Measurements from ENCODE around the gene POGZ. TPM values are rescaled to one million over a fixed set of nuclear protein-coding genes. Genes with fewer than 3 reads are reported as not detected.
A peak's percentile ranks its signal among the peaks of the same experiment; 100 is the strongest.

POGZ gene
- total and polyA plus RNA-seq, 2 of the 13 experiments (the other 11 are each of a cell fraction or from before 2014, with no cell fraction given) = 15.3 to 45.6 TPM

DNA sequence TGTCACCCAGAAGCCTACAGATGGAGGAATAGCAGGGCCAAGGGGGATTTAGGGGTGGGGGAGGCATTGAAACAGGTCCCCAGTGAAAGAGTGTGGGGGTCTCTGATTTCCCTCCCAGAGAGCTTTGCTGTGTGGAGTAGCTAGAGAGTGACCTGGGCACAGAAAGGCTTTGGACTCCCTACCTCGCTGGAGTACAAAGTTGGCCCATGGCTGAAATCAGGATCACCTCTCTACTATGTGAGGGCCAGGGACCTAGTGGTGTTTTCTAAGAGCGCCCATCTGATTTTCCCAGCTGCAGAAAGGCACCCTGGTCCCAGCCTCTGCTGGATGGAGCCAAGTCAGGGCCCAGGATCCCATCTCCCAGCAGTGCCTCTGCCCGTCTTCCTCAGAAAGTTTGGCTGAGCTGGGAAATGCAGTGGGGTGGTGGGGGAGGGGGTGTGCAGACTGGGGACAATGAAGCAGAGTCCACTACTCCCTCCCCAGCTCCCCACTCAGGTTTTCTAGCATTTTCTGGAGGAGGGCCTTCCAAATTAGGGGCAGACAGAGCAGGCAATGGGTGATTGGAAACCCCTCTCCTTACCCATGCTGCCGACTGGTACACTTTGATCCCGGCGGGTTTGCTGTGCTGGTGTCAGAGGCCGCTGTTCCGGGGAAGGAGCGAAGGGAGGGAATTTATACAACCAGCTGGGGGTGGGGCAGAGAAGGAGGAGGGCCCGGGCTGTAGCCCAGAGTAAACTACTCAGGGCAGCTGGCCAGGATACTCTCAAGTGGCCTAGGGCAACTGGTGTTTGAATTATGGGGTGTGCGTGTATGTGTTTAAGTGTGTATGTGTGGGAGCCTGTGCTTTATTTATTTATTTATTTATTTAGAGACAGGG lies 87.0 kb downstream of the POGZ start, which contains the start of gene SELENBP1 (continued):
- no peak for TF ChIP-seq ZNF816 (CRISPR knock-in tag; IDR thresholded peaks at IDR 0.05; ENCODE audit: borderline replicate concordance)
- TF ChIP-seq ZNF589 (CRISPR knock-in tag; conservative IDR thresholded peaks at IDR 0.05) = no peak
- TF ChIP-seq, protein P1, sequence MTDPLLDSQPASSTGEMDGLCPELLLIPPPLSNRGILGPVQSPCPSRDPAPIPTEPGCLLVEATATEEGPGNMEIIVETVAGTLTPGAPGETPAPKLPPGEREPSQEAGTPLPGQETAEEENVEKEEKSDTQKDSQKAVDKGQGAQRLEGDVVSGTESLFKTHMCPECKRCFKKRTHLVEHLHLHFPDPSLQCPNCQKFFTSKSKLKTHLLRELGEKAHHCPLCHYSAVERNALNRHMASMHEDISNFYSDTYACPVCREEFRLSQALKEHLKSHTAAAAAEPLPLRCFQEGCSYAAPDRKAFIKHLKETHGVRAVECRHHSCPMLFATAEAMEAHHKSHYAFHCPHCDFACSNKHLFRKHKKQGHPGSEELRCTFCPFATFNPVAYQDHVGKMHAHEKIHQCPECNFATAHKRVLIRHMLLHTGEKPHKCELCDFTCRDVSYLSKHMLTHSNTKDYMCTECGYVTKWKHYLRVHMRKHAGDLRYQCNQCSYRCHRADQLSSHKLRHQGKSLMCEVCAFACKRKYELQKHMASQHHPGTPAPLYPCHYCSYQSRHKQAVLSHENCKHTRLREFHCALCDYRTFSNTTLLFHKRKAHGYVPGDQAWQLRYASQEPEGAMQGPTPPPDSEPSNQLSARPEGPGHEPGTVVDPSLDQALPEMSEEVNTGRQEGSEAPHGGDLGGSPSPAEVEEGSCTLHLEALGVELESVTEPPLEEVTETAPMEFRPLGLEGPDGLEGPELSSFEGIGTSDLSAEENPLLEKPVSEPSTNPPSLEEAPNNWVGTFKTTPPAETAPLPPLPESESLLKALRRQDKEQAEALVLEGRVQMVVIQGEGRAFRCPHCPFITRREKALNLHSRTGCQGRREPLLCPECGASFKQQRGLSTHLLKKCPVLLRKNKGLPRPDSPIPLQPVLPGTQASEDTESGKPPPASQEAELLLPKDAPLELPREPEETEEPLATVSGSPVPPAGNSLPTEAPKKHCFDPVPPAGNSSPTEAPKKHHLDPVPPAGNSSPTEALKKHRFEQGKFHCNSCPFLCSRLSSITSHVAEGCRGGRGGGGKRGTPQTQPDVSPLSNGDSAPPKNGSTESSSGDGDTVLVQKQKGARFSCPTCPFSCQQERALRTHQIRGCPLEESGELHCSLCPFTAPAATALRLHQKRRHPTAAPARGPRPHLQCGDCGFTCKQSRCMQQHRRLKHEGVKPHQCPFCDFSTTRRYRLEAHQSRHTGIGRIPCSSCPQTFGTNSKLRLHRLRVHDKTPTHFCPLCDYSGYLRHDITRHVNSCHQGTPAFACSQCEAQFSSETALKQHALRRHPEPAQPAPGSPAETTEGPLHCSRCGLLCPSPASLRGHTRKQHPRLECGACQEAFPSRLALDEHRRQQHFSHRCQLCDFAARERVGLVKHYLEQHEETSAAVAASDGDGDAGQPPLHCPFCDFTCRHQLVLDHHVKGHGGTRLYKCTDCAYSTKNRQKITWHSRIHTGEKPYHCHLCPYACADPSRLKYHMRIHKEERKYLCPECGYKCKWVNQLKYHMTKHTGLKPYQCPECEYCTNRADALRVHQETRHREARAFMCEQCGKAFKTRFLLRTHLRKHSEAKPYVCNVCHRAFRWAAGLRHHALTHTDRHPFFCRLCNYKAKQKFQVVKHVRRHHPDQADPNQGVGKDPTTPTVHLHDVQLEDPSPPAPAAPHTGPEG (CRISPR knock-in tag; IDR thresholded peaks at IDR 0.05) = peak; percentile 52; the same call in 1 of the 2 replicates
- no peak for TF ChIP-seq SAFB2 (CRISPR knock-in tag; IDR thresholded peaks at IDR 0.05; ENCODE audit: borderline replicate concordance, low read depth)
- TF ChIP-seq SRSF1 (optimal IDR thresholded peaks at IDR 0.05; ENCODE audit: low read depth, low read length) = no peak
- TF ChIP-seq ZNF615 (CRISPR knock-in tag; IDR thresholded peaks at IDR 0.05; ENCODE audit: borderline replicate concordance) = no peak
- TF ChIP-seq ZNF333 (CRISPR knock-in tag; IDR thresholded peaks at IDR 0.05; ENCODE audit: borderline replicate concordance) = 0 out of 2 replicates have a peak, but pooled peaks have one; percentile 9
- TF ChIP-seq, protein P2, sequence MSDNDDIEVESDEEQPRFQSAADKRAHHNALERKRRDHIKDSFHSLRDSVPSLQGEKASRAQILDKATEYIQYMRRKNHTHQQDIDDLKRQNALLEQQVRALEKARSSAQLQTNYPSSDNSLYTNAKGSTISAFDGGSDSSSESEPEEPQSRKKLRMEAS (IDR thresholded peaks at IDR 0.05) = peak; percentile 62
- TF ChIP-seq, protein P3, sequence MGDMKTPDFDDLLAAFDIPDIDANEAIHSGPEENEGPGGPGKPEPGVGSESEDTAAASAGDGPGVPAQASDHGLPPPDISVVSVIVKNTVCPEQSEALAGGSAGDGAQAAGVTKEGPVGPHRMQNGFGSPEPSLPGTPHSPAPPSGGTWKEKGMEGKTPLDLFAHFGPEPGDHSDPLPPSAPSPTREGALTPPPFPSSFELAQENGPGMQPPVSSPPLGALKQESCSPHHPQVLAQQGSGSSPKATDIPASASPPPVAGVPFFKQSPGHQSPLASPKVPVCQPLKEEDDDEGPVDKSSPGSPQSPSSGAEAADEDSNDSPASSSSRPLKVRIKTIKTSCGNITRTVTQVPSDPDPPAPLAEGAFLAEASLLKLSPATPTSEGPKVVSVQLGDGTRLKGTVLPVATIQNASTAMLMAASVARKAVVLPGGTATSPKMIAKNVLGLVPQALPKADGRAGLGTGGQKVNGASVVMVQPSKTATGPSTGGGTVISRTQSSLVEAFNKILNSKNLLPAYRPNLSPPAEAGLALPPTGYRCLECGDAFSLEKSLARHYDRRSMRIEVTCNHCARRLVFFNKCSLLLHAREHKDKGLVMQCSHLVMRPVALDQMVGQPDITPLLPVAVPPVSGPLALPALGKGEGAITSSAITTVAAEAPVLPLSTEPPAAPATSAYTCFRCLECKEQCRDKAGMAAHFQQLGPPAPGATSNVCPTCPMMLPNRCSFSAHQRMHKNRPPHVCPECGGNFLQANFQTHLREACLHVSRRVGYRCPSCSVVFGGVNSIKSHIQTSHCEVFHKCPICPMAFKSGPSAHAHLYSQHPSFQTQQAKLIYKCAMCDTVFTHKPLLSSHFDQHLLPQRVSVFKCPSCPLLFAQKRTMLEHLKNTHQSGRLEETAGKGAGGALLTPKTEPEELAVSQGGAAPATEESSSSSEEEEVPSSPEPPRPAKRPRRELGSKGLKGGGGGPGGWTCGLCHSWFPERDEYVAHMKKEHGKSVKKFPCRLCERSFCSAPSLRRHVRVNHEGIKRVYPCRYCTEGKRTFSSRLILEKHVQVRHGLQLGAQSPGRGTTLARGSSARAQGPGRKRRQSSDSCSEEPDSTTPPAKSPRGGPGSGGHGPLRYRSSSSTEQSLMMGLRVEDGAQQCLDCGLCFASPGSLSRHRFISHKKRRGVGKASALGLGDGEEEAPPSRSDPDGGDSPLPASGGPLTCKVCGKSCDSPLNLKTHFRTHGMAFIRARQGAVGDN (CRISPR knock-in tag; IDR thresholded peaks at IDR 0.05) = peak; percentile 58
- TF ChIP-seq SMARCC2 (IDR thresholded peaks at IDR 0.05) = no peak
- TF ChIP-seq SRF (IDR thresholded peaks at IDR 0.05; ENCODE audit: low read depth, low read length) = 0 out of 2 replicates have a peak, but pooled peaks have one; percentile 13
- TF ChIP-seq ZNF205 (CRISPR knock-in tag; IDR thresholded peaks at IDR 0.05) = no peak
- TF ChIP-seq ZNF143 (CRISPR knock-in tag; IDR thresholded peaks at IDR 0.05) = 0 out of 2 replicates have a peak, but pooled peaks have one; percentile 51
- TF ChIP-seq ZFP36L2 (CRISPR knock-in tag; IDR thresholded peaks at IDR 0.05) = no peak
- TF ChIP-seq SOX6 (IDR thresholded peaks at IDR 0.05) = no peak
- 0 out of 2 replicates have a peak, but pooled peaks have one; percentile 15 for TF ChIP-seq SOX6 (CRISPR knock-in tag; IDR thresholded peaks at IDR 0.05)
- peak; percentile 25; the same call in 1 of the 2 replicates for TF ChIP-seq NCOR1 (IDR thresholded peaks at IDR 0.05; ENCODE audit: borderline replicate concordance, low read length)

Measured in HepG2 (cell line).